Measurements from ENCODE around the gene EEF2KMT.
"Not testable (repeated sequence)": the region's sequence is repeated elsewhere in the genome, so short reads cannot be mapped to it uniquely, and the experiment has no call there.

- not testable (repeated sequence) for TF ChIP-seq CTCF (conservative IDR thresholded peaks at IDR 0.05; ENCODE audit: low read depth, low read length); EZH2 (IDR thresholded peaks at IDR 0.05; ENCODE audit: low read length, unreplicated experiment)
Measured at GRCh38 chr16:5084099-5084731, 13.4 kb downstream of the EEF2KMT start.
